GM21825 (cell line): ENCODE measurements around the gene CHRNA4.

Source experiments
- ATAC-seq: cut with Tn5 transposase; IDR thresholded peaks from one replicate; pipeline ENCODE4 v1.9.1; 2021; ENCODE audit warnings: mild to moderate bottlenecking, moderate library complexity; ENCODE audit not compliant: unreplicated experiment

Gene CHRNA4

DNA sequence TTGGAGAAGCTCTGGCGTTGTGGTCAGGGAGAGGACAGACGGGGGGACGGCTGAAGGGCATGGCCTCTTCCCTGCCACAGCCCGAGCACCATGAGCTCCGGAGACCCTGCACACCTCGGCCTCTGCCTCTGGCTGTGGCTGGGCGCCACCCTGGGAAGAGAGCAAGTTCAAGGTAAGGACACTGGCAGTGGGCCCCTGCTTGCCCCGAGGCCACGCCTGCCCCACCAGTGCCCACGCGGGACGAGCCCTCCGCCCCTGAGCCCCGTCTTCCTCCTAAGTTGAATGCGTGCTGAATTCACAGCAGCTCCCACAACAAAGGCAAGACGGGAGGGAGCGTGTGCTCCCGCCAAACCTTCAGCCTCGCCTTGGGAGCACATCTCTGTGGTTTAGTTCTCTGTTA is 66.1 kb downstream of the CHRNA4 start:
- no peak for ATAC-seq

DNA sequence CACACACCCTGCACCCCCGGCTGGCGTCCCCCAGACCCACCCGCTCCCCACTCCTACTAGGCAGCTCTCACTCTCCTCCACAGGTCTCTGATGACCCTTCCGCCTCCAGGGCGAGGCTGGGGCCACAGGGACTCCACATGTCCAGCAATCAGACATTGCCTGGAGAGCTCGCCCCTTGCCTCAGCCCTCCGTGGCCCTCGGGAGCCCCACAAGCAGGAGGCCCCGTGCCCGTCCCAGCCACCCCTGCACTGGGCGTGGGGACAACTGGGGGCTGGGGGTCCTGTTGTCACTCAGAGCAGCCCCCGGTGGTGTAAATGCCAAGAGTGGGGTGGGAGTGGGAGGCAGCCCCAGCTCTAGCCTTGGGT is 66.6 kb downstream of the CHRNA4 start:
- no peak for ATAC-seq

DNA sequence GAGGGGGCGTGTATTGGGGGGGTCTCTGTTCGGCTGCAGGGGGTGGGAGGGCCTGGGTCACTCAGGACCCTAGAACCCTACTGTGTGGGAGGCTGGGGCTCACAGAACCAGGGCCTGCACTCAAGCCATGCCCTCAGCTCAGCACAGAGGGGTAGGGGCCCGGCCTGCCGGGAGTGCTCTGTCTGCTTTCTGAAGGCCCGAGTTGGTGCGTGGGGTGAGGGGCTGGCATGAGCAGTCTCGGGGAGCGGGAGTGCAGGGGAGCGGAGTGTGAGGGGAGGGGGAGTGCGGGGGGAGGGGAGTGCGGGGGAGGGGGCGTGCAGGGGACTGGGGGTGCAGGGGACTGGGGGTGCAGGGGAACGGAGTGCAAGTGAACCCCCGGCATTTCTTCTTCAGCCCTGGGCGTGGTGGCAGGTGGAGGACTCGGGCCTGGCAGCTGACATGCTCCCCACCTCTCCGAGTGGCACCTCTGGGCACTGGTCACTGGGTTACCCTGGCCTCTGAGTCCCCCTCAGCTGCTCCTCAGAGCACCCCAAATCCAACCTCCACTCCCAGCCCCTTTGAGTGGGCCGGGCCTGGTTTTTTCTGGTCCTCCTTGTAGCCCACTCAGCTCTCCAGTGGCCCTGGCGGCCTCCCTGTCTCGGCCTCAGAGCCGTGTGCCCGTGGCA is 67.1 kb downstream of the CHRNA4 start:
- no peak for ATAC-seq

- ATAC-seq: no peak
Observed at GRCh38 chr20:63293456-63293855, 67.7 kb downstream of the CHRNA4 start.
